T follicular helper cell (primary cell): ENCODE measurements around the gene MEPE.

Experiments used
- DNase-seq: peaks from one replicate; pipeline ENCODE4 v3.0.0-alpha.2; 2020; ENCODE audit warnings: low read depth
- total RNA-seq, 2 experiments: gene quantifications; one replicate each; lab custom pipeline; 2026; lab: John Stamatoyannopoulos, UW

The MEPE gene, protein sequence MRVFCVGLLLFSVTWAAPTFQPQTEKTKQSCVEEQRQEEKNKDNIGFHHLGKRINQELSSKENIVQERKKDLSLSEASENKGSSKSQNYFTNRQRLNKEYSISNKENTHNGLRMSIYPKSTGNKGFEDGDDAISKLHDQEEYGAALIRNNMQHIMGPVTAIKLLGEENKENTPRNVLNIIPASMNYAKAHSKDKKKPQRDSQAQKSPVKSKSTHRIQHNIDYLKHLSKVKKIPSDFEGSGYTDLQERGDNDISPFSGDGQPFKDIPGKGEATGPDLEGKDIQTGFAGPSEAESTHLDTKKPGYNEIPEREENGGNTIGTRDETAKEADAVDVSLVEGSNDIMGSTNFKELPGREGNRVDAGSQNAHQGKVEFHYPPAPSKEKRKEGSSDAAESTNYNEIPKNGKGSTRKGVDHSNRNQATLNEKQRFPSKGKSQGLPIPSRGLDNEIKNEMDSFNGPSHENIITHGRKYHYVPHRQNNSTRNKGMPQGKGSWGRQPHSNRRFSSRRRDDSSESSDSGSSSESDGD
- 0 reads per million in 2 experiments for total RNA-seq

DNA sequence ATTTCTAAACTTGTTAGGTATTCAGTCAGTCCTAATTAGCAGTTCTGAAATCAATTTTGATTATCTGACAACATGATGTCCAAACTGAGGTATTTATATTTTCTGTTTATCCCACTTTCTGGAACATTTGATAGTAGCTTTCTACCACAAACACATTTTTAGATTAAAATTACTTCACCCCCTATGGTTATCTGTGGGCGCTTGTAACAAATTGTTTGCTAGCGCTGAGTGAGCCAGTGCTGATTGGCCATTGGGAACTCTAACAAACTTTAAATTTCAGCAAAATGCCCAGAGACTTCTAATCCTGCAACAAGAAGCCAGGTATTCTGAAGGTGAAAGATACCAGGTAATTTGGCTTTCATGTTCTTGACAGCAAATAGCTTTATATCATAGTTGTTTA, at the start of gene MEPE:
TSS of gene MEPE (plus strand) at position 301 of the 400 bp plus-strand sequence. CDS start 1,746 bp downstream, outside the sequence.
- DNase-seq = no peak

DNA sequence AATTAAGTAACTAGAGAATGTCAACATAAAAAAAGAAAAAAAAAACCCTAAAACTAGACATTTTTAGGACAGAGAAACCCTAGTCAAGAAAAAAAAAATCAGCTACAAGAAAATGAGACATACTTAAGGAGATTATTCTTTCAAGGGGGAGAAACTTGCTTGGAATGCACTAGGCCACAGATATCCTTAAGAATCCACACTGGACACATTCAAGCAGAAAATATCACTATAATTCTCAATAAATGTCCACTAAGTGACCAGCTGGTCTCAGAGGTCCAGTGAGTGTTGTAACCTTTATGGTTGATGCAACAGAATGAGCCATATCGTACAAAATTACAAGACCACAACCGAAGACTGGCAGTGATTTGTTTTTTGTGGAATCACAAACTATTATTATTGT, 49.0 kb upstream of the MEPE start:
- no peak for DNase-seq

DNA sequence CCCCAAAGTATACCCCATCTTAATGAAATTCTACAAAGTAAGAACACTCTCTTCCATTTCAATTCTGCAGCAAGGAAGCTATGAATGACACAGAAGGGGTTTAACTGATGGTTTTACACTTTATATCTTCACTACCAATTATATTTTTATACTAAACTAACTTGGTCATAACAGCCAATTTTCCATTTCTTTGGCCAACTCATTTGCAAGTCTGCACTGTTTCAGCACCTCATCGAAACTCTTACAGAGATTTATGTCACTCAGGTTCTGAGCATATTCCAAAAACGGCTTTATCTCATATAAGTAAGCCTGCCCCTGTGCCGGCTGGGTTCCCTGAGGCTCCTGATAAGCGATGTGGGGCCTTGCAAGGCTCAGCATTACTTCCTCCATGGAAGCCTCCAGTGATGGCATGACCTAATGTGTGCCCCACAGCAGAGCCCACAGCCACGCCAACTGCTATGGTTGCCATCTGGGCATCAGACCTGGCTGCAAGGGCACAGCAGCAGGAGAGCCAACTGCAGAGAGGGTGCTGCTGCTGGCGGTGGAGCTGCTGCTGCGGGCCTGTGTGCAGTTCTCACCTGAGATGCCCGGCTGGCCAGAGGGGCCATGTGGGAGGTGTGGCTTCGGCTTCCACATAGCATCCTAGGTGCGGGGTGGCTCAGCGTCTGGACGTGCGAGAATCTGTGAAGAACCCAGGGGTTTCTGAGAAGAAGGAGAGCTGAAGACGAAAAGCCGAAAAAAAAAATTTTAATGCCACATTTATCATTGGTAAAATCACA, 46.8 kb upstream of the MEPE start:
- no peak for DNase-seq

DNA sequence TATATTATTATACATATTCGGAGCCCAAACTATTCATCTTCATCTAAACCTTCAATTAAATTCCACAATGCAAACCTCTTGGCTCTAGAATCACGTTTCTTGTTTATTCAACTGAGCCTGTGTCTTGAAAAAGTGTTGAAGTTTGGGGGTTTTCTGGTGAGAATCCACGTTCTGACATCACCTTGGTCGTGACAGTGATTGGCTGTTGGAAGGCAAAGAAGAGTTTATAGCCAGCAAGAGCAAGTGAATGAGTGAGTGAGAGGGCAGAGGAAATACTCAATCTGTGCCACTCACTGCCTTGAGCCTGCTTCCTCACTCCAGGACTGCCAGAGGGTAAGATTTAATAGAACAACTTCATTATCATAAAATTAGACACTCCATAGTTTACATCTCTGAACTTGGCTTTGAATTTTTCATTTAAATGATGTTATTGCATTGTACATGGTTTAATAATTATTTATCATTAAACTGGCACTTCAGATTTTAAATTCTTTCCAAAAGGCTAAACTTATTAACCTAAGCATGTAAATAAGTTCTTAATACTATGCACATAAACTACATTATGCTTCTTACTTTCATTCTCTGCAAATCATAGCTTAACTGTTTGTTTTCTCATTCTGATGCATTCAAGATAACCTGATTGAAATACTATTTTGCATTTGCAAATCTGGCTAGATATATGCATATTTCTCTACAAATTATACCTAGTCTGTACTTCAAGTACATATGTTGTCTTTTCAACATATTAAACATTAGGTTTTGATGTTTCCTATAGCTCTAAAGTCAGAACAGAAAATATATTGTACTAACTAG, 33.3 kb upstream of the MEPE start, which contains the start of gene IBSP:
TSS of gene IBSP (plus strand) at position 254 of the 813 bp plus-strand sequence. CDS start 2,808 bp downstream, outside the sequence.
- no peak for DNase-seq

DNA sequence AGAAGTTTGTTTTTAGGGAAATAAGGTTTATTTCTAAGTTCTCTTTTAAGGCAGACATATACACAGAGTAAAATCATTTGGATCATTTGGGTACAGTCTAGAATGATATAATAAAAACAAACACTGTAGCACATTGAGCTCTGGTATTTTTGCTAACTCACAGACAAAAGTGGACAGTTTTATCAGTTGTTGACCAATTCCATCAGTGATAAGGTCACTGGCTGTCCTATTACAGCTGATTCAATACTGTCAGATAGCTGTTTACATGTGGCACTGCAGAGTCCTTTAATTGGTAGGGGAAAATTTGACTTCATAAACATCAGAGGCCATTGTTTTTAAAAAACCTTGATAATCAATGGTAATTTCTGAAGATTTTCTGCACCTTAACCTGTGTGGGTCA, 29.9 kb upstream of the MEPE start:
- DNase-seq = no peak

DNA sequence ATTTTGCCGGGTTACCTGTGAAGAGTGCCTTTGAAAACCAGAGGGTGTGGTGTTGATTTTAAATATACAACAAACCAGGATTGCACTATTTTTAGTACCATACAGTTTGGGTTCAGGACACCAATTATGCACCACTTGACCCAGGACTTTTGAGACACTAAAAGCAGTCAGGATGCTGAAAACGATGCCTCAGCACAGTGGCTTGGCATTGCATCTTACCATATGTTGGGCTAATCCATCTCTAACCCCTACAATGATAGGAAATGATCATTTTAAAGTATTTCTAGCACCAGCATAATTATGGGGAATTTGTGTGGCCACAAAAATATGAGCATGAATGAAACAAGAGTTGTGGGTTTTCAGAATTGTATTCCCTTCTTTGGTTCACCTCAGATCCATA, 29.3 kb upstream of the MEPE start:
- no peak for DNase-seq

DNA sequence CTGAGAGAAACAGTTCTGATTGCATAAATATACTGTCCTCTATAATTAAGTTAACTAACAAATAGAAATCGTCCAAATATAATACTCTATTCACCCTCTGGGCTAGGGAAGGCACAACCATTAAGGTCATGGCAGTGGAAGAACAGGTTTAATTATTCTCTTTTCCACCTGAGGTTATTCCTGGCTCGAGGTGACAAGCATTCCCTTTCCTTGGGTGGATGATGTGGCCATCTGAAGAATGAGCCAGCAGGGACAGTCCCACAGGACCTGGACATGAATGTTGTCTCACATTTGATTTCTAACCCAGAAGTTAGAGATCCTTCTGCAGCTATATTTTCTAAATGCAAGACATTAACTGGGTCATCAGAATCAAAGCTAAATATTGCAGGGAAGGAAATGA, 27.9 kb upstream of the MEPE start:
- DNase-seq = no peak

DNA sequence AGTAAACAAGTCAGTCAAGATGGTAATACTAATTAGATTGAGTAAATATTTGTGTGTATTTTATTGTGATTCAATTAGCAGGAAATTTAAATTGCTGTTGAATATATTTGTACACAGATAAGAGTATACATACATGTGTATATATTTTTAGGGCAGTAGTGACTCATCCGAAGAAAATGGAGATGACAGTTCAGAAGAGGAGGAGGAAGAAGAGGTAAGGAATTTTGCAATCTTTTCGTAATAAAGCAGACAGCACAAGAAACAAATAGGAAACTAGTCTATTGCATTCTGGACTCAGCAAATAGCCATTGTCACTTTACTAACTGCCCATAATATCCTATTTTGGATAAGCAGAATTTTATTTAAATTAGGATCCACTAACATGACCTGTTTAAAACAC, 26.8 kb upstream of the MEPE start:
- no peak for DNase-seq

DNA sequence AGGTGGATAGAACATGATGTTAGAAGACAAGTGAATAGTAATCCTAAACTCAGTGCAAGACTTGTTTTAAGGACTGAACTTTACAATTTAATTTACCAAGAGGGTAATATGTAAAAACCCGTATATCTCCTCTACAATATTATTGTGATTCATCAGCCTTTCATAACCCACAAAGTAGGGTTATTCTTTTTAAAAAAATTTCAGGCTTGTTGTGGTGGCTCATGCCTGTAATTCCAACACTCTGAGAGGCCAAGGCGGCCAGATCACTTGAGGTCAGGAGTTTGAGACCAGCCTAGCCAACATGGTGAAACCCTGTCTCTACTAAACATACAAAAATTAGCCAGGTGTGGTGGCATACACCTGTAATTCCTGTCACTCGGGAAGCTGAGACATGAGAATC, 26.2 kb upstream of the MEPE start:
- DNase-seq = no peak

DNA sequence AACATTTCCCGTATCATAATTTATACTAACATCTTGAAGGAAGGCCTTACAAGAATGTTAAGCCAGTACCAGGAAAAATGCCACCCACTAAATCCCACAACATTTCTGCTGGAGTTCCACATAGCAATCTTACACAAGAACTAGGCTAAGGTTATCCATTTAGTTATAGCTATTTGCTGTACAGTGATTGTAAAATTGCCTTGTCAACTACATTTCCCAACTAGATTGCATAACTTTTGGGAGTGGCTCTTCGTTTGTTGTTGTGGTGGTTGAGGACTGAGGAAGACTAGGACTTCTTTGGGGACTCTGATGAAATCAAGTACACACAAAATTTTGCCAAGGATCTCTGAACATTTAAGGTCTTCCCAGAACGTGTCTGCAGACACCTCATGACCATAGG, 25.4 kb upstream of the MEPE start:
- no peak for DNase-seq

DNA sequence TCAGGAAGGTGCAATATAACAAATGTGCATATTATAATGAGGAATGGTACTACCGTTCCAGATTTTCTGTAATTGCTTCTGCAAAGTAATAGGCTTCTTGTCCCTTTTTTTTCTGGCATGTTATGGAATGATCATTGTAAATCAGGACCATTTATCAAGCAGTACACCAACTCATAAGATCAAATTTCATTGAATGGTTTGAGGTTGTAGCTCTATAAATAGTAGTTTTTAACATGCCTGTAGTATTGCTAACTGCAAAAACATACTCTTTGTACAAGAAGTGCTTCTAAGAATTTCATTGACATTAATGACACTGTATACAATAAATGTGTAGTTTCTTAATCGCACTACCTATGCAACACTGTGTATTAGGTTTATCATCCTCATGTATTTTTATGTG, 20.8 kb upstream of the MEPE start:
- no peak for DNase-seq

DNA sequence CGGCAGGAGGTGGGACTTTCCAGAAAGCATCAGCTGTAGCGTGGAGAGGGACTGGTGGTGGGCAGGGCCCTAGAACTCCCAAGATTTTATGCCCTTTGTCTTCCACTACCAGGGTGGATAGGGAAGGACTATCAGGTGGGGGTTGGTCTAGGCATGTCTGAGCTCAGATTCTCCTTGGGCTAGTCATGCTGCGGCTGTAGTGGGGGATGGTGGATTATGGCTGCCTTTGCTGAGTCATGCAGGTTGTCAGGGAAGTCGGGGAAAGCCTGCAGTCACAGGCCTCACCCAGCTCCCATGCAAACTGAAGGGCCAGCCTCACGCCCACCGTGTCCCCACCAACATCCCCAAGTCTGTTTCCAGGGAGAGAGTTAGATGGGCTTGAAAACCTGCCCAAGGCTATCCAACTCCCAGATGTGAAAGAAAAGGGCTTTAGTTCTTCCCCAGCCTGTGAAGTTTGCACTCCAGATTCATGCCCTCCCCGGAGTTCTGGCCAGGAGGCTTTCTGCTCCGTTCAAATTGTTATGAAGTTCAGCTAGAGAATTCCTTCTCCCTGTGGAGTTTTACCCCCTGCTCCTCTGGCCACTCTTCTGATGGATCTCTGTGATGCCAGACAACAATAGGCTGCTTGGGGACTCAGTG, 13.4 kb upstream of the MEPE start:
- DNase-seq = no peak

DNA sequence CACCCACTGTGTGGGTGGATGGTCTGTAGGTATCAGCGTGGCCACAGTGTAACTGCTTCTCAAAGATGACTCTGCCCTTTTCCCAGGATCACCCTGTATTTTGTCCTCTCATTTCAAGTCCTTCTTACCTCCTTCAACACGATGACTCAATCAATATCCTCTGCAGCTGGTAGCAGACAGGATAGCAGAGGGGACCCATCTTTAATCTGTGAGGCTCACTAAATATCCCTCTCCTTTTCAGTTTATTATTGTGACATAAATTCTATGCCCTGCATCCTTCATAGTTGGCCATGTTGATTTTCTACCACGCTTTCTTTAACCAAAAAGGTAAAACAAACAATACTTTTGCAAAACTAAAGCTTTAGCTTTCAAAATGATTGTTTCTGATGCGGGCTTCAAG, 9.6 kb upstream of the MEPE start:
- no peak for DNase-seq

DNA sequence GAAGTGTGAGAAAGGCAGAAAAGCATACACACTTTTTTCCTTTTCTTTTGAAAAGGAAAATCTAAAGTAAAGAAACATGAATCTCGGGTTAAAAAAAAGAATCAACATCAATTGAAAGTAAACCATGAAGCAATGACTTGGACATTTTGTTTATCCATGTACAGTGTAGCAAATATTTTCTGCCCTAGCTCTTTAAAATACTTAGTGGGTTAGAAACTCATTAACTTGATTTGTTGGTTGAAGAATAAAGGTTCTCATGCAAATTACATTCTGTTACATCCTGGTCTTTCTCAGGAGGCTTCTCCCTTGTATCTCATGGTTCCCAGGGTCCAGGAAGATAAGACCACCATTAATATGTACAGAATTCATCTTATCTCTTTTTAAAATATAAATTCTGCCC, 9.0 kb upstream of the MEPE start:
- no peak for DNase-seq

DNA sequence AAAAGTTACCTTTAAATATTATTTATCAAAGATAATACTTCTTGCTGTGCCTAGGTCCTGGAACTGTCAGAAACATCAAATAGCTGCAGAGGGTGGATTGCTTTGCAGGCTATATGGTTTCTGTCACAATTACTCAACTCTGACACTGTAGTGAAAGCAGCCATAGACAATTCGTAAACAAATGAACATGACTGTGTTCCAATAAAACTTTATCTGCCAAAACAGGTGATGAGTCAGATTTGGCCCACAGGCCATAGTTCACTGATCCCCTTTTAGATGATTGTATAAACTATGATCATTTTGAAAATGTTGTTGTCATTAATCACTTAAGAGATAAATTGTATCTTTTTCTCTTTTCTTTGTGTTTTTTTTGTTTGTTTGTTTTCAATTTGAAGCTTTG, 8.4 kb upstream of the MEPE start:
- DNase-seq = no peak

DNA sequence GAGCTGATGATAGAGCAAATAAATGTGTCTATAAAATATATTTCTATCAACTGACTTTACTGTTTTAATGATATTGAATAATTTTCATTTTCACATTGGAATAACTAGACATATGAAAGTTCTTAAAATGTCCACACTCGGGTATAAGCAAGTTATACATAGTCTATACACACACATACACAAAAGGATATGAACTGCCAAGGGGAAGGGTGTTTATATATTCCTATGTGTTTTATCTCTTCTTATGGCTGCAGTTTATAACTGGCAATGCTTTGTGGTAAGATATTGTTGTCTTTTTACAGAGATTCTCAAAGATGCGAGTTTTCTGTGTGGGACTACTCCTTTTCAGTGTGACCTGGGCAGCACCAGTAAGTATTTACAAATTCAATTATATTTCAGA, 1.6 kb downstream of the MEPE start:
- no peak for DNase-seq

DNA sequence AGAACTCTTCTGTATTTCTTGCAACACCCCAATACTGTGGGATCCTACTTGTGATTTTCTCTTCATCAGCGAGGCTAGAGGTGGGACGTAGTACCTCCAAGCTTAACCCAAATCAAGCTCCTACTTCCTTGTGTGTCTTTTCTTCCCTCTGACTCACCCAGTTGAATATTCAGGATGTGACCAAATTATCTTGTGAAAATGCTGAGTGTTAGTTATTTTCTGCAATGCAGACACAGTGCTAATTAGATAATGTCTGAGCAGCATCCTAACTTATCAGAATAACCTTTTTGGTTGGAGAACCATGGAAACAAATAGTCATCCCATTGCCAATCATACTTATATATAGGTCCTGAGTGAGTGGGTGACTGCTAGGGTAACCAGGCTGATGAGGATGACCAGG, 2.4 kb downstream of the MEPE start:
- no peak for DNase-seq

DNA sequence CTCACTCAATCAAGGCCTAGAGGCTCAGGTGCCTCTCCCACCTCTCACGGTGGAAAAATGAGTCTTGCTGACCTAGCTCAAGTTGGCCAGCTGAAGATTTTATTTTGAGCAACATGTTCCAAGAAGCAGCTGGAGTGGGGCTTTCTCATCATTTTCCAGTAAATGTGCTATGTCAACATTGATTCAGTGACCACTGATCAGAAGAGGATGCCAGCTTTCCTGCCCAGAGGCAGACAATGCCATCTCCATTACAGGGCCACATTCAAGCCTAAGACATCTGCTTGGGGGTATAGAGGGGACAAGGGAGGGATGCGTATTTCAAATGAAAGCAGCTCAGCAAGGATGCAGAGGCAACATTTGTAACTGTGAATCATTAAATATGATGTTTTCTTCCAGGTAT, 3.0 kb downstream of the MEPE start:
- DNase-seq = no peak

DNA sequence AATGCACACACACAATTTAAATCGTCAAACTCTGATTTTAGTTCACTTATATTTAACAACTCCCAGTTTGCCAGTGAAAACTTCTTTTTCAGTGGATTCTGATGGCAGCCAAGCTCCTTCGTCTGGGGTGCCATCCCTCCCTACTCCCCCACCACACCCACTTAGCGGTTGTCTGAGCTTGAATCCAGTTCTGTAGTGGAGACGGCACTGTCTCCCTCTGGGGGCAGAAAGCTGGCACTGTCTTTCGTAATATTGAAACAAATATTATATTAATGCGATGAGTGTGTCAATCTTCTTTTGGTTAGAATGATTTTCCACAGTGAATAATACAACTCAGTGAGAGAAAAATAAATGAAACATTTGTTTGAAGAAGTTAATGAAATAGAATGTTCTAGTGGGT, 5.4 kb downstream of the MEPE start:
- DNase-seq = no peak

DNA sequence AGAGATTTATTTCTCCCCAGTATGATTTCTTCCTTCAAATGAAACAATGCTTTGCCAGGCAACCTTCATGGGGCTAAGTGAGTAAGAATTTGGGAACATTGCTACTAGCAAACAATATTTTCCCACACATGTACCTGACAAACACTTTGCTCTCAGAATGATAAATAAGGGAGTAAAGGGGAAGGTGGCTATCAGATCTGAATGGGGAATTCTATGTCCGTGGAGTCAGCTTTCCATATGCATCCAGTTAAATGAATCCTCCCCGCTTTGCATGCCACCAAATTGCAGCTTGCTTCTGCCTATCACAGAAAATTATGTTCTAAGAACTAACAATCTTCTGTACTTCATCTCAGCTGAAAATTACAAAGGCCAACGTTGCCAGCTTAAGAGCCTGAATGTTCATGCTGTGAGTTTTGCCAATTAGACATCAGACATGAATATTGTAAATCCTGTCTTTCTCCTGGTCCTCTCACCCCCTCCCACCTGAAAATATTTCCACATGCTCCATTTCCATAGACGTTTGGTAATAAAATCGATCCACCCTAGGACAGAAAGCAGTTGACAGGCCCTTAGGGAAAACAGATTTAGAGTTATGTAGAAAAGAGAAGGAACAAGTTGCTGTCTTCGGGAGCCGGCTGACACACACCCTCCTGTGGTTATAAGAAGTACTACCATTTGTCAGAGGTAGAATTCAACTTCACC, 6.3 kb downstream of the MEPE start:
- no peak for DNase-seq

DNA sequence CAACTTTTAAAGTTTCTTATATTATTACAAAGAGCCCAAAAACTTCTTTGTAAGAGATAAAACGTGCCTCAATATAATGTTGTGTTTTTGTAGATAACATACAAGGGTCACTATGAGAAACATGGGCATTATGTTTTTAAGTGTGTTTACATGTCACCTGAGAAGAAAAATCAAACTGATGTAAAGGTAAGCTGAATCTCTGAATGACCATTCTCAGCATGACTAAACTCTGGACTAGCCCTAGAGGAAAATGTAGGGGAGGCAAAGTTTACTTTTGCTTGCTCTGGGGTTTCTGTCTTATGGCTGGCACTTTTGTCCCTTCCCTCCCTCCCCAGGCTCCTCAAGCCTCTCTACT, 6.8 kb downstream of the MEPE start:
- no peak for DNase-seq
